Stomach (tissue), 9 donors: ENCODE measurements around the gene PLA2G4B. TPM values are rescaled to one million over a fixed set of nuclear protein-coding genes. Genes with fewer than 3 reads are reported as not detected.

Experiments used
- DNase-seq, 2 donors: peaks; one replicate each; pipeline versions ENCODE4 v3.0.0 to v3.0.0-alpha.2; 2013 to 2019
- H3K27ac ChIP-seq, 5 donors: fragments of 200-600 bp in 4 of 5; sonication (generic) in 4 of 5; one replicate each; pipeline ENCODE4 v1.5.1; 2013 to 2019; ENCODE audit warnings: mild to moderate bottlenecking in 1 of 5, moderate library complexity in 1 of 5
- H3K27me3 ChIP-seq, 3 donors: fragments of 200-600 bp; sonication (generic); one replicate each; pipeline ENCODE4 v1.5.1; 2017 to 2019; ENCODE audit warnings: mixed run types in 1 of 3
- H3K36me3 ChIP-seq, 4 donors: fragments of 200-600 bp; sonication (generic); 1 replicate in 3 of 4; 2 replicates in 1 of 4; pipeline ENCODE4 v1.5.1; 2016 to 2019
- H3K4me1 ChIP-seq, 4 donors: fragments of 200-600 bp; sonication (generic); one replicate each; pipeline ENCODE4 v1.5.1; 2016 to 2019
- H3K4me3 ChIP-seq, 4 donors: fragments of 200-600 bp; sonication (generic) in 3 of 4; one replicate each; pipeline ENCODE4 v1.5.1; 2016 to 2019; ENCODE audit warnings: mild to moderate bottlenecking in 1 of 4
- H3K9me3 ChIP-seq, 4 donors: fragments of 200-600 bp; sonication (generic); one replicate each; pipeline ENCODE4 v1.5.1; 2016 to 2019
- CTCF ChIP-seq, 7 experiments: fragments of 450-650 bp in 4 of 7; fragments of 200-600 bp in 3 of 7; sonication (generic) in 3 of 7; IDR thresholded peaks; one replicate each; pipeline ENCODE4 v1.5.1; 2016 to 2019; ENCODE audit warnings: antibody characterized with exemption in 7 of 7, control low read depth in 2 of 7, mild to moderate bottlenecking in 1 of 7
- EP300 ChIP-seq: sonication (generic); formaldehyde crosslinking; IDR thresholded peaks from one replicate; pipeline ENCODE4 v1.6.1; 2017; ENCODE audit warnings: antibody characterized with exemption
- POLR2A ChIP-seq, 4 donors: fragments of 450-650 bp; IDR thresholded peaks; one replicate each; pipeline ENCODE4 v1.6.1; 2016; ENCODE audit warnings: antibody characterized with exemption in 4 of 4, control low read depth in 2 of 4, mild to moderate bottlenecking in 1 of 4, moderate library complexity in 1 of 4
- POLR2AphosphoS5 ChIP-seq, 3 donors: sonication (generic); formaldehyde crosslinking; IDR thresholded peaks; one replicate each; pipeline ENCODE4 v1.6.1; 2016; ENCODE audit warnings: antibody characterized with exemption in 3 of 3
- WGBS, 5 donors: extraction: QIAGEN DNeasy Blood & Tissue Kit in 3 of 5; methylation state at CpG; one replicate each; pipeline versions ENCODE4 v1.1.5 to v1.1.7; 2013 to 2018; 5-methylcytosine and 5-hydroxymethylcytosine counted together
- intact Hi-C: fragments of 100-400 bp; cut with DNase I; formaldehyde crosslinking; loops from one replicate; pipeline ENCODE4 v1.15.1; 2023; ENCODE audit warnings: low total_unique reads
- polyA plus RNA-seq, 3 donors: library from polyadenylated mRNA; stranded (reverse); fragments of 200-250 nt; gene quantifications; one replicate each; pipeline ENCODE4 v1.2.3, GENCODE V29; 2013
- total RNA-seq, 5 donors: library from RNA; depleted of rRNA; stranded (reverse); fragments of >200 nt; gene quantifications; one replicate each; pipeline versions ENCODE4 v1.1.0 to v1.2.3, GENCODE V29; 2014 to 2016
- donor health status: healthy with polysubstance abuse.
- donor health status: Bipolar disorder and iron deficiency.
- donor health status: healthy.

The PLA2G4B gene
- total and polyA plus RNA-seq, 8 donors, result 2.6 to 71.2 (median 14.0) TPM

GRCh38 chr15:41840673-41841072 is 2.0 kb downstream of the PLA2G4B start:
- H3K4me3 ChIP-seq, result no peak overlapping the region
- H3K27ac ChIP-seq, result no peak overlapping the region
- intact Hi-C loops, result no loop called here
- peaks cover 0 to 15% (median 11%) of the 10 kb centered on the region in 4 donors for H3K4me1 ChIP-seq
- no peak for DNase-seq
- H3K36me3 ChIP-seq, result peaks cover 30 to 79% (median 74%) of the 10 kb centered on the region in 4 donors
- no peak for TF ChIP-seq CTCF (IDR thresholded peaks at IDR 0.05)
- no peak for TF ChIP-seq EP300
- TF ChIP-seq POLR2A (IDR thresholded peaks at IDR 0.05), result no peak
- TF ChIP-seq POLR2AphosphoS5 (IDR thresholded peaks at IDR 0.05), result no peak
- WGBS, 5 donors, result 93 to 98% (median 96%) methylated on average over 15 of the region's 15 CpGs
- H3K9me3 ChIP-seq, result no peaks in the 10 kb centered on the region
- H3K27me3 ChIP-seq, result no peaks in the 10 kb centered on the region

GRCh38 chr15:41841131-41841530 is 2.5 kb downstream of the PLA2G4B start:
- Histone ChIP-seq H3K27me3 (no peaks in the 10 kb centered on the region), H3K4me1 (peaks cover 0 to 15% (median 11%) of the 10 kb centered on the region in 4 donors), H3K9me3 (no peaks in the 10 kb centered on the region), H3K36me3 (peaks cover 34 to 79% (median 75%) of the 10 kb centered on the region in 4 donors), H3K27ac (no peak overlapping the region), H3K4me3 (no peak overlapping the region)
- no peak for TF ChIP-seq EP300
- no peak for TF ChIP-seq CTCF (IDR thresholded peaks at IDR 0.05)
- intact Hi-C loops, result no loop called here
- no peak for DNase-seq
- 90 to 94% (median 91%) methylated on average over 4 to 10 of the region's 10 CpGs for WGBS, 5 donors

GRCh38 chr15:41842229-41842628 is 3.6 kb downstream of the PLA2G4B start:
- intact Hi-C loops, result no loop called here
- WGBS, 5 donors, result 62 to 81% (median 69%) methylated on average over 9 to 12 of the region's 12 CpGs
- Histone ChIP-seq H3K27me3 (no peaks in the 10 kb centered on the region), H3K36me3 (peaks cover 45 to 79% (median 76%) of the 10 kb centered on the region in 4 donors), H3K27ac (no peak overlapping the region), H3K4me1 (peaks cover 0 to 15% (median 11%) of the 10 kb centered on the region in 4 donors), H3K4me3 (no peak overlapping the region), H3K9me3 (no peaks in the 10 kb centered on the region)
- TF ChIP-seq CTCF (IDR thresholded peaks at IDR 0.05) (no peak), POLR2A (IDR thresholded peaks at IDR 0.05) (no peak), EP300 (no peak), POLR2AphosphoS5 (IDR thresholded peaks at IDR 0.05) (no peak)
- DNase-seq, result no peak

- Histone ChIP-seq H3K27me3 (no peaks in the 10 kb centered on the region), H3K9me3 (no peaks in the 10 kb centered on the region), H3K36me3 (peaks cover 58 to 86% (median 85%) of the 10 kb centered on the region in 4 donors), H3K4me1 (peaks cover 0 to 8% (median 6%) of the 10 kb centered on the region in 4 donors), H3K4me3 (no peak overlapping the region), H3K27ac (no peak overlapping the region)
- DNase-seq, result no peak
- intact Hi-C loops, result no loop called here
- 79 to 100% (median 85%) methylated on average over 4 to 10 of the region's 10 CpGs for WGBS, 5 donors
- TF ChIP-seq POLR2AphosphoS5 (IDR thresholded peaks at IDR 0.05) (no peak), EP300 (no peak), POLR2A (IDR thresholded peaks at IDR 0.05) (no peak), CTCF (IDR thresholded peaks at IDR 0.05) (no peak)
These were observed 4.9 kb downstream of the PLA2G4B start for GRCh38 chr15:41843571-41843970.
